Bronchial epithelial cell (primary cell): ENCODE data around the gene CDH22. TPM values are rescaled to one million over a fixed set of nuclear protein-coding genes. Genes with fewer than 3 reads are reported as not detected.

ENCODE experiments used
- DNase-seq: peaks from one replicate; pipeline ENCODE4 v3.0.0-alpha.2; 2010; ENCODE audit warnings: low read depth
- FAIRE-seq: peaks from 2 replicates; lab custom pipeline; 2011; peaks lifted over from hg19 to GRCh38; lab: Jason Lieb, UNC
- H3K27me3 ChIP-seq: 2 replicates; pipeline ENCODE4 v1.5.1; 2011; ENCODE audit warnings: low read length; ENCODE audit not compliant: control insufficient read depth, insufficient read depth
- H3K36me3 ChIP-seq: 2 replicates; pipeline ENCODE4 v1.5.1; 2011; ENCODE audit warnings: low read length; ENCODE audit not compliant: control insufficient read depth, insufficient read depth
- H3K4me3 ChIP-seq: 2 replicates; pipeline ENCODE4 v1.5.1; 2011; ENCODE audit warnings: mild to moderate bottlenecking, low read depth, low read length, control low read depth
- total RNA-seq: library from RNA; depleted of rRNA; stranded (reverse); fragments of >200 nt; gene quantifications from 2 replicates; pipeline ENCODE4 v1.2.1, GENCODE V29; 2014
- TF ChIP-seq, protein P1 (sequence below): IDR thresholded peaks from 2 replicates; pipeline ENCODE4 v1.5.1; 2011; ENCODE audit warnings: mild to moderate bottlenecking, moderate library complexity, low read length, control low read depth, inconsistent platforms; ENCODE audit not compliant: insufficient read depth, severe bottlenecking

The CDH22 gene
- total RNA-seq, 1 donor from 2014 or later, result not detected

DNA sequence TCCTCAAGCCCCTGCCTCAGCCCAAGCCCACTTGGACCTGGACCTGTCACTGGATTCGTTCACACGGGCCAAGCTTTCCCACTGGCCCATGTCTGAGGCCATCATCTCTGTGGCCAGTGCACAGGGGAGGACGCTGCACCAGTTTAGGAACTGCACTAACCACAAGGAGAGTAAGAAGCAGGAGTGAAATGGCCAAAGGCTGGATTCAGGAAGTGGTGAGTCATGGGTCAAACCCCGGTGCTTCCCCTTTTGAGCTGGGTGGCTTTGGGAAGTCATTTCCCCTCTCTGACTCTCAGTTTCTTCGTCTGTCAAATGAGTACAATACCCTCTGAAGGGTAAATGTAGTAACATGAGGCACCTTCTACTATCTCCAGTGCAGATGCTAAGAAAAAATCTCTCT, 102.3 kb downstream of the CDH22 start:
- DNase-seq, result peak; percentile 34
- Histone ChIP-seq H3K27me3 (peaks cover 14% of the 10 kb centered on the region), H3K36me3 (no peaks in the 10 kb centered on the region), H3K4me3 (no peak overlapping the region)
- peak; percentile 43 for FAIRE-seq
- TF ChIP-seq, protein P1, sequence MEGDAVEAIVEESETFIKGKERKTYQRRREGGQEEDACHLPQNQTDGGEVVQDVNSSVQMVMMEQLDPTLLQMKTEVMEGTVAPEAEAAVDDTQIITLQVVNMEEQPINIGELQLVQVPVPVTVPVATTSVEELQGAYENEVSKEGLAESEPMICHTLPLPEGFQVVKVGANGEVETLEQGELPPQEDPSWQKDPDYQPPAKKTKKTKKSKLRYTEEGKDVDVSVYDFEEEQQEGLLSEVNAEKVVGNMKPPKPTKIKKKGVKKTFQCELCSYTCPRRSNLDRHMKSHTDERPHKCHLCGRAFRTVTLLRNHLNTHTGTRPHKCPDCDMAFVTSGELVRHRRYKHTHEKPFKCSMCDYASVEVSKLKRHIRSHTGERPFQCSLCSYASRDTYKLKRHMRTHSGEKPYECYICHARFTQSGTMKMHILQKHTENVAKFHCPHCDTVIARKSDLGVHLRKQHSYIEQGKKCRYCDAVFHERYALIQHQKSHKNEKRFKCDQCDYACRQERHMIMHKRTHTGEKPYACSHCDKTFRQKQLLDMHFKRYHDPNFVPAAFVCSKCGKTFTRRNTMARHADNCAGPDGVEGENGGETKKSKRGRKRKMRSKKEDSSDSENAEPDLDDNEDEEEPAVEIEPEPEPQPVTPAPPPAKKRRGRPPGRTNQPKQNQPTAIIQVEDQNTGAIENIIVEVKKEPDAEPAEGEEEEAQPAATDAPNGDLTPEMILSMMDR, result no peak

DNA sequence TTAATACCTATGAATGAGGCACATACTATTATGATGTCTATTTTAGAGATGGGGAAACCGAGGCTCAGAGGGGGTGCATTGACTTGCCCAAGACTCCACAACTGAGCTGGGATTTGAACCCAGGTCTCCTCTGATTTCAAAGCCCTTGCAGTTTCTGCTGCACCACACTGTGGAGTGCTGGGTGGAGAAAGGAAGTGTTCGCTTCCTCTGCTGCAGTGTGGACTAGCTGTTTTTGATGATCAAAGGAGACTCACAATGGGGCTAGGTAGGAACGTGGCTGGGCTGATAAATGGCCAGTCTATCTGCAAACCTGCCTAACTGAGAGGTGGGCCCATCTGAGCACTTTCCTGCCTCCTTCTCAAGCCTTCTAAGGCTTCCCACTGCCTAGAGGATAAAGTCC, 102.9 kb downstream of the CDH22 start:
- FAIRE-seq, result no peak
- Histone ChIP-seq H3K36me3 (no peaks in the 10 kb centered on the region), H3K4me3 (no peak overlapping the region), H3K27me3 (peaks cover 12% of the 10 kb centered on the region)
- TF ChIP-seq, protein P1, result no peak
- DNase-seq, result no peak

DNA sequence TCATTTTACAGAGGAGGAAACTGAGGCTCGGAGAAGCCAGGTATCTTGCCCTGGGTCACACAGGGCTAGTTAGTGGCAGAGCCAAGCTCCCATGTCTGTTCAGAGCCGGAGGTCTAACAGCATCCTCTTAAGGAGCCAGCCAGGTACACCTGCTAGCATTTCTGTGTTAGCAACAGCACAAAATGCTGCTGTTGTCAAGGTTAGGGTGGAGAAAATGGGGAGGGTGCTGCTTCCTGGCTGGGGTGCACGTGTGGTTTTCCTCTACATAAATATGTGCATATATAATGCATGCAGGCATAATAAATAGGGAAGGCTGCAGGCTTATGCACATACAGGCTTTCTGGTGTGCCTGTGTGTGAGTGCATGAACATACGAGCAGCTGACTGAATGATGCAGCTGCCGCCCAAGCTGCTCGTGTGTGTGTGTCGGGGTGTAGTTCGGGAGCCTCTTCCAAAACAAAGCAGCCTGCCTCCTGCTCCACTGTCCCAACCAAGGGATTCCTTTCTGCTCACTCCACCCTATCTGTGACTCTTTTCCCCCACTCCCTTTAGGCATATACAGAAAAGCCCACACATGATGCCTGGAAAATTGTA, 103.6 kb downstream of the CDH22 start:
- Histone ChIP-seq H3K4me3 (no peak overlapping the region), H3K27me3 (peaks cover 11% of the 10 kb centered on the region), H3K36me3 (no peaks in the 10 kb centered on the region)
- DNase-seq, result no peak
- no peak for FAIRE-seq
- TF ChIP-seq, protein P1, result no peak

DNA sequence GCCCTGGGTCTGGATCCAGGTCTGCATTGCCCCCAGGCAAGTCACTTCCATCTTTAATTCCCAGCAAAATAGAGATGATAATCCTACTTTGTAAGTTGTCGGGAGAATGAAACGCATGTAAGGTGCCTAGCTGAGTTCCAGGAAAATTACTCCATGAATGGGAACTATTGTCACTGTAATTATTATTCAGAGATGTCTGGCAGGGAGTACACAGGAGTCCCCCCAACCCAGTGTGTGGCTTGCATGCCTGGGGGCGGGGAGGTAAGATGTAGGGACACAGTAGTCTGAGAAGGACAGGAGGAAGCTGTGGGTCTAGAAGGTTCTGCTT, 104.8 kb downstream of the CDH22 start:
- DNase-seq (no peak), FAIRE-seq (no peak)
- TF ChIP-seq, protein P1, result no peak
- Histone ChIP-seq H3K4me3 (no peak overlapping the region), H3K27me3 (peaks cover 15% of the 10 kb centered on the region), H3K36me3 (no peaks in the 10 kb centered on the region)

DNA sequence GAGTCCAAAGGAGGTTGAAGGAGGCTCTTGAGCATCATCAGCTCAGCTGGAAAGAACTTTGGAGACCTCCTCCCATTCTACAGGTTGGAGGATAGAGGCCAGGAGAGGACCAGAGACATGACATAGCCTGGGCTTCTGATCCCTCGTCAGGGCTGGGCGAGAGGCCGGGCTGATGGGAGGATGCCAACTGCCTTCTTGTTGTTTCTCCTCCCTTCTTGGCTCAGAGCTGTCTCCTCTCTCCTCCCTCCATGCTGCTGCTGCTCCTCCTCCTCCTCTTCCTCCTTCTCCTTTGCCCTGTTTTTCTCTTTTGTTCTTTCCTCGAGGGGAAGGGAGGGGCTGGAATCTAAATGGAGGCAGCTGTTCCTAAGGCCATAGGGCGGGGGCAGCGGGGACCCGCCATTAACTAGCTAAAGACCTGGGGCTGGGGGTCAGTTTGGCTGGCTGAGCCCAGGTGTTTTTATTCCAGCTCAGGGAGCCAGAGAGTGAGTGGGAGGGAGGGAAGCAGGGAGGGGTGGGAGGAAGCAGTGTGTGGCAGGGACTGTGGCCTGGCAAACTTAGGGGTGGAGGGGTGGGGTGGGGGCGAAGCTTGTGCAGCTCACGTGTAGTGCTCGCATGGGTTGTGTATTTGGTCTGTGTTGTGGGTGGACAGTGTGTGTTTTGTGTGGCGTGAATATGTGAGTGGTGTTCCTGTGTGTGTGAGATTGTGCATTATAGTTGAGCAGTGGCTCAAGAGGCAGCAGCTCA, 105.4 kb downstream of the CDH22 start:
- no peak for DNase-seq

More for the DNA sequence above, 105.4 kb downstream of the CDH22 start:
- peaks cover 18% of the 10 kb centered on the region for H3K27me3 ChIP-seq
- TF ChIP-seq, protein P1, result no peak
- H3K4me3 ChIP-seq, result no peak overlapping the region
- no peaks in the 10 kb centered on the region for H3K36me3 ChIP-seq
- no peak for FAIRE-seq
